PFSK-1 (cell line): ENCODE results near the gene CHRNA3. TPM values are rescaled to one million over a fixed set of nuclear protein-coding genes. Genes with fewer than 3 reads are reported as not detected.

Experiments used
- FOXP2 ChIP-seq: optimal IDR thresholded peaks from 2 replicates; pipeline ENCODE3; 2011; ENCODE audit warnings: borderline replicate concordance, control low read depth, inconsistent platforms; ENCODE audit not compliant: insufficient read depth; ENCODE audit errors: extremely low read length, extremely low read depth
- POLR2AphosphoS5 ChIP-seq: IDR thresholded peaks from 2 replicates; pipeline ENCODE4 v1.6.1; 2012; ENCODE audit warnings: low read depth, mild to moderate bottlenecking, control low read depth, low read length, moderate library complexity
- SIN3A ChIP-seq: IDR thresholded peaks from 2 replicates; pipeline ENCODE4 v1.6.1; 2012; ENCODE audit warnings: mild to moderate bottlenecking, low read length, moderate library complexity, borderline replicate concordance; ENCODE audit not compliant: insufficient read depth
- TAF1 ChIP-seq: IDR thresholded peaks from 2 replicates; pipeline ENCODE4 v1.6.1; 2012; ENCODE audit warnings: low read length, control low read depth, borderline replicate concordance; ENCODE audit not compliant: insufficient read depth
- polyA plus RNA-seq: library from polyadenylated mRNA; unstranded; fragments of >200 nt; gene quantifications from one replicate; pipeline ENCODE4 v1.2.1, GENCODE V29; 2012; ENCODE audit warnings: low read depth, missing spikeins; ENCODE audit not compliant: insufficient read length
- TF ChIP-seq, protein P1 (sequence below), 2 experiments: IDR thresholded peaks; 2 replicates each; pipeline versions ENCODE4 v1.6.1 to v1.8.0; 2011 to 2012; ENCODE audit warnings: low read depth in 2 of 2, low read length in 2 of 2, control low read depth in 1 of 2, inconsistent platforms in 1 of 2, mild to moderate bottlenecking in 1 of 2, moderate library complexity in 1 of 2; ENCODE audit not compliant: insufficient read depth in 1 of 2

CHRNA3 gene
- polyA plus RNA-seq: 0.09 TPM

- no peak for TF ChIP-seq FOXP2
- TF ChIP-seq POLR2AphosphoS5: no peak
- no peak for TF ChIP-seq SIN3A
- TF ChIP-seq, protein P1, sequence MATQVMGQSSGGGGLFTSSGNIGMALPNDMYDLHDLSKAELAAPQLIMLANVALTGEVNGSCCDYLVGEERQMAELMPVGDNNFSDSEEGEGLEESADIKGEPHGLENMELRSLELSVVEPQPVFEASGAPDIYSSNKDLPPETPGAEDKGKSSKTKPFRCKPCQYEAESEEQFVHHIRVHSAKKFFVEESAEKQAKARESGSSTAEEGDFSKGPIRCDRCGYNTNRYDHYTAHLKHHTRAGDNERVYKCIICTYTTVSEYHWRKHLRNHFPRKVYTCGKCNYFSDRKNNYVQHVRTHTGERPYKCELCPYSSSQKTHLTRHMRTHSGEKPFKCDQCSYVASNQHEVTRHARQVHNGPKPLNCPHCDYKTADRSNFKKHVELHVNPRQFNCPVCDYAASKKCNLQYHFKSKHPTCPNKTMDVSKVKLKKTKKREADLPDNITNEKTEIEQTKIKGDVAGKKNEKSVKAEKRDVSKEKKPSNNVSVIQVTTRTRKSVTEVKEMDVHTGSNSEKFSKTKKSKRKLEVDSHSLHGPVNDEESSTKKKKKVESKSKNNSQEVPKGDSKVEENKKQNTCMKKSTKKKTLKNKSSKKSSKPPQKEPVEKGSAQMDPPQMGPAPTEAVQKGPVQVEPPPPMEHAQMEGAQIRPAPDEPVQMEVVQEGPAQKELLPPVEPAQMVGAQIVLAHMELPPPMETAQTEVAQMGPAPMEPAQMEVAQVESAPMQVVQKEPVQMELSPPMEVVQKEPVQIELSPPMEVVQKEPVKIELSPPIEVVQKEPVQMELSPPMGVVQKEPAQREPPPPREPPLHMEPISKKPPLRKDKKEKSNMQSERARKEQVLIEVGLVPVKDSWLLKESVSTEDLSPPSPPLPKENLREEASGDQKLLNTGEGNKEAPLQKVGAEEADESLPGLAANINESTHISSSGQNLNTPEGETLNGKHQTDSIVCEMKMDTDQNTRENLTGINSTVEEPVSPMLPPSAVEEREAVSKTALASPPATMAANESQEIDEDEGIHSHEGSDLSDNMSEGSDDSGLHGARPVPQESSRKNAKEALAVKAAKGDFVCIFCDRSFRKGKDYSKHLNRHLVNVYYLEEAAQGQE (IDR thresholded peaks at IDR 0.05; ENCODE audit: insufficient read depth in 1 of 2, low read depth in 2 of 2, low read length in 2 of 2): no peak
- no peak for TF ChIP-seq TAF1
Observed at GRCh38 chr15:78620527-78621421, at the start of gene CHRNA3. TSS of gene CHRNA3 (minus strand) at chr15:78620996. CDS start at chr15:78620794, 202 bp downstream.

DNA sequence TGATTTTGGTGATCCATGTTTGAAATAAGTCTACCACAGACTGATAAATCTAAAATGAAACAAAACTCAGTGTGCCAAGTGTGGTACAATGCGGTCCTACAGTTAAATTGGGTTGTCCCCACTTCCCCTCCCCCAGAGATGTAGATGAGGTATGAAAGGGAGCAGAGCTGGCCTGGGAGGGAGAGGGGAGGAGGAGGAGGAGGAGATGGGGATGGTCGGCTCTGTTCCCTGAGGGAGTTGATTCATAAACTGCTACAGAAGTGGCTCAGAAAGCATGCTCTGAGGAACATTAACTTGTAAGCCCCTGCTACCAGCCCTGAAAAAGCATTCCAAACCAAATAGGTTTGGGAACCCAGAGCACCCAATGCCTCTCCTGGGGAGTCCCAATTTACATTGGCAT is 48.2 kb upstream of the CHRNA3 start:
- TF ChIP-seq FOXP2: no peak

GRCh38 chr15:78667578-78668236 is 46.9 kb upstream of the CHRNA3 start:
- no peak for TF ChIP-seq TAF1
- TF ChIP-seq FOXP2: no peak
- TF ChIP-seq, protein P1 (IDR thresholded peaks at IDR 0.05; ENCODE audit: insufficient read depth in 1 of 2, low read depth in 2 of 2, low read length in 2 of 2): no peak
- no peak for TF ChIP-seq POLR2AphosphoS5
- no peak for TF ChIP-seq SIN3A

- TF ChIP-seq, protein P1 (IDR thresholded peaks at IDR 0.05; ENCODE audit: insufficient read depth in 1 of 2, low read depth in 2 of 2, low read length in 2 of 2): no peak
- no peak for TF ChIP-seq SIN3A
- no peak for TF ChIP-seq TAF1
- no peak for TF ChIP-seq POLR2AphosphoS5
- TF ChIP-seq FOXP2: no peak
Observed at GRCh38 chr15:78666010-78666409, 45.2 kb upstream of the CHRNA3 start.

DNA sequence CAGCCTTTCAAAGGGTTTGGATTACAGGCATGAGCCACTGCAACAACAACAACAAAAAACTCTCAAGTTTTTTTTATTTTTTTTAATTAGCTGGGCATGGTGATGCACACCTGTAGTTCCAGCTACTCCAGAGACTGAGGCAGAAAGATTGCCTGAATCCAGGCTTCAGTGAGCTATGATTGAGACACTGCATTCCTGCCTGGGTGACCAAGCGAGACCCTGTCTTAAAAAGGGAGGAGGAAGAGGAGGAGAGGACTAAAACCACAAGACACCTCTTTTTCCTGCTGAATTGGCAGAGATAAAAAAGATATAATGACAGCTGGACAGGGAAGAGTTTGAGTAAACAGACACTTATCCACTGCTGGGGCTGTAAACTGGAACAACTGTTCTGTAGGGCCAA is 42.9 kb upstream of the CHRNA3 start:
- TF ChIP-seq TAF1 (no peak), FOXP2 (no peak), POLR2AphosphoS5 (no peak), SIN3A (no peak)
- TF ChIP-seq, protein P1 (IDR thresholded peaks at IDR 0.05; ENCODE audit: insufficient read depth in 1 of 2, low read depth in 2 of 2, low read length in 2 of 2): no peak
